PC-3 (cell line): ENCODE results near the gene B4GALT3.

ENCODE experiments used
- EZH2 ChIP-seq: fragments of 300-600 bp; sonication (generic); IDR thresholded peaks from one replicate; pipeline ENCODE4 v1.6.1; 2017; ENCODE audit warnings: antibody characterized with exemption, mild to moderate bottlenecking, low read length; ENCODE audit not compliant: unreplicated experiment
- EZH2phosphoT487 ChIP-seq: fragments of 300-600 bp; sonication (generic); IDR thresholded peaks from 2 replicates; pipeline ENCODE4 v1.6.1; 2018; ENCODE audit warnings: mild to moderate bottlenecking, antibody characterized with exemption, low read length, borderline replicate concordance
- TF ChIP-seq, protein P1 (sequence below): fragments of 300-600 bp; sonication (generic); conservative IDR thresholded peaks from 2 replicates; pipeline ENCODE4 v1.5.1; 2017; ENCODE audit warnings: antibody characterized with exemption, low read depth, mild to moderate bottlenecking, low read length

DNA sequence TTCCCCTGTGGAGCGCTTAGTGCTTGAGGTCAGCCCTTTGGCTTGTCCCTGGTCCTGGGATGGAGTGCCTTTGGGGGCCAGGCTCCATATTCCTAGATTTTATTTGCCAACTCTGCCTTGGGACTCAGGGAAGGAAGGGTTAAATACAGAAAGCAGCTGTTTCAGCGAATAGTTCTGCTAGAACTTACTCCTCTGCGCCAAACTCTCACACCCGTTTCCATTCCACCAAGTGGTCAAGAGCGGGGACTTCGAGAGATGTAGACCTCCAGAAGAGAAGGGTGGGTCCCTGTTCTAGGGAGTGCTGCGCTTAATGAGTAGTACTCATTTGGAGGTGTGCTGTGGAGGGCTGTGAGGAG, 47.8 kb upstream of the B4GALT3 start:
- TF ChIP-seq, protein P1, sequence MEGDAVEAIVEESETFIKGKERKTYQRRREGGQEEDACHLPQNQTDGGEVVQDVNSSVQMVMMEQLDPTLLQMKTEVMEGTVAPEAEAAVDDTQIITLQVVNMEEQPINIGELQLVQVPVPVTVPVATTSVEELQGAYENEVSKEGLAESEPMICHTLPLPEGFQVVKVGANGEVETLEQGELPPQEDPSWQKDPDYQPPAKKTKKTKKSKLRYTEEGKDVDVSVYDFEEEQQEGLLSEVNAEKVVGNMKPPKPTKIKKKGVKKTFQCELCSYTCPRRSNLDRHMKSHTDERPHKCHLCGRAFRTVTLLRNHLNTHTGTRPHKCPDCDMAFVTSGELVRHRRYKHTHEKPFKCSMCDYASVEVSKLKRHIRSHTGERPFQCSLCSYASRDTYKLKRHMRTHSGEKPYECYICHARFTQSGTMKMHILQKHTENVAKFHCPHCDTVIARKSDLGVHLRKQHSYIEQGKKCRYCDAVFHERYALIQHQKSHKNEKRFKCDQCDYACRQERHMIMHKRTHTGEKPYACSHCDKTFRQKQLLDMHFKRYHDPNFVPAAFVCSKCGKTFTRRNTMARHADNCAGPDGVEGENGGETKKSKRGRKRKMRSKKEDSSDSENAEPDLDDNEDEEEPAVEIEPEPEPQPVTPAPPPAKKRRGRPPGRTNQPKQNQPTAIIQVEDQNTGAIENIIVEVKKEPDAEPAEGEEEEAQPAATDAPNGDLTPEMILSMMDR, result no peak
- TF ChIP-seq EZH2 (no peak), EZH2phosphoT487 (no peak)
